GM18868 (cell line): Measurements from ENCODE around the gene LLGL2.

Experiments
- ATAC-seq: cut with Tn5 transposase; IDR thresholded peaks from one replicate; pipeline ENCODE4 v1.9.1; 2021; ENCODE audit warnings: mild to moderate bottlenecking, moderate library complexity; ENCODE audit not compliant: unreplicated experiment

LLGL2 gene

GRCh38 chr17:75607086-75607485 is 81.6 kb downstream of the LLGL2 start:
- ATAC-seq, result no peak

GRCh38 chr17:75610103-75610984 is 84.8 kb downstream of the LLGL2 start:
- ATAC-seq, result no peak

GRCh38 chr17:75611851-75612429 is 86.4 kb downstream of the LLGL2 start:
- no peak for ATAC-seq

- ATAC-seq, result no peak
These were observed 87.6 kb downstream of the LLGL2 start for GRCh38 chr17:75612906-75613626.

- no peak for ATAC-seq
These were observed 88.5 kb downstream of the LLGL2 start for GRCh38 chr17:75614006-75614405.

- no peak for ATAC-seq
These were observed 89.2 kb downstream of the LLGL2 start for GRCh38 chr17:75614556-75615270.

- no peak for ATAC-seq
These were observed 89.8 kb downstream of the LLGL2 start for GRCh38 chr17:75615301-75615700.

GRCh38 chr17:75616521-75617122 is 91.1 kb downstream of the LLGL2 start:
- no peak for ATAC-seq

DNA sequence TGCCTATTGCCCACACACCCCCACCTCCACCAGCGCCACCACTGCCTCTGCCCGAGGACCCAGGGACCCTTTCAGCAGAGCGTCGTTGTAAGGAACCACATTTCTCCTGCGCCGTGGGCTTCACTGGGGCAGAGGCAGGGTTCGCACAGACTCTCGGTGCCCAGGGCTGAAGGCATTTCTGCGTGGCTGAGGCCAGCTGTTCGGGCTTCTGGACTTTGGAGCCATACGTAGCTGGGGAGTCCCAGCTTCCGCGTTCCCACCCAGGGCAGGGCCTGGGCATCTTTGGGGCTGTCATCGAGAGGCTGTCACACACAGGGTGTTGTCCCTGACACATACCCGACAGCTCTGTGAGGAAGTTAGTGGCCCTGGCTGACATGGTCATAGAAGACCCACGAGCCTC is 91.7 kb downstream of the LLGL2 start:
- ATAC-seq, result no peak

GRCh38 chr17:75617675-75618074 is 92.2 kb downstream of the LLGL2 start:
- no peak for ATAC-seq

GRCh38 chr17:75619506-75620431 is 94.3 kb downstream of the LLGL2 start:
- no peak for ATAC-seq

DNA sequence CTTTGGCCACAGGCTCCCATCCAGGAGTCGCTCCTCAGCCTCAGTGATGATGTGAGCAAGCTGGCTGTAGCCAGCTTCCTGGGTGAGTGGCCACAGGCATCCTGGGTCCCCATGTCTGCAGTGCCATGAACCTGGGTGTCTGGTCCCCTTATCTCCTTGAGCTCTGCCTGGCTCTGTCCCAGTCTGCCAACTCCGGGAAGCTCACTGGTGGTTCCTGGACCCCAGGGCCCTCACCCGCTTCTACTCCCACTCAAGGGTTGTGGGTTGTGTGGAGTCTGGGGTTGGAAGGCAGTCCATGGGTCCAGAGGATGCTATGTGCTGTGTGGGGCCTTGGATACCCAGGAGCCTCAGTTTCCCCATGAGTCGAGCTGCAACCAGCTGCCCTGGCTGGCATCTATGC is 96.0 kb downstream of the LLGL2 start:
- no peak for ATAC-seq

DNA sequence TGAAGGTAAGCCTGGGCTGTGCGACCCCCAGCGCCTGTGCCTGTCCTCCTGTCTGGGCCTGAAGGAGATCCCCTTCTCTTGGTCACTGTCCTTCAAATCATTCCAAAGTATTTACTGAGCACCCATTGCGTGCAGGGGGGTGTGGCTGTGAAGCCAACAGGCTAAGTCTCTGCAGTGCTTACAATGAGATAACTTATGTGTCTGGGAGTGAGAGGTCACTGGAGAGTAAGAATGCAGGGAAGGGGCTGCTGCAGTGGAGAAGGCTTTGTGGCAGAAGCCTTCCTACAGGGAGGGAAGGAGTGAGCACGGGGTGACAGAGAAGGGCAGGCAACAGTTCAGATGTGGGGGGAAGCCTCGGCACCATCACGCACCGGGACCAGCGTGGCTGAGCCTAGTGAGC is 96.6 kb downstream of the LLGL2 start:
- no peak for ATAC-seq

- ATAC-seq, result no peak
These were observed 97.3 kb downstream of the LLGL2 start for GRCh38 chr17:75622771-75623273.

DNA sequence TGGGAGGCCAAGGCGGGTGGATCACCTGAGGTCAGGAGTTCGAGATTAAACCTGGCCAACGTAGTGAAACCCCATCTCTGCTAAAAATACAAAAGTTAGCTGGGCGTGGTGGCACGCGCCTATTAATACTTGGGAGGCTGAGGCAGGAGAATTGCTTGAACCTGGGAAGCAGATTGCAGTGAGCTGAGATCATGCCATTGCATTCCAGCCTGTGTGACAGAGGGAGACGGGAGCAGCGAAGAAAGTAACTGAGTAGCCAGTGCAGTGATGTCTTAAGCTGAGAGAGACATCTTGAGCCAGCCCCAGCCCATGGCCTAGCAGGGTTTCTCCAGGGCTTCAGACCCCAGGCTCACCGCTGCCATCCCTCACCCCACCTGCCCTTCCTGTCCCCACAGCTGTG is 97.9 kb downstream of the LLGL2 start:
- ATAC-seq, result no peak

- no peak for ATAC-seq
These were observed 98.5 kb downstream of the LLGL2 start for GRCh38 chr17:75624021-75624420.
